Thyroid gland (tissue), 4 donors: ENCODE measurements around the gene RIPOR2.

Experiments
- POLR2A ChIP-seq, 2 donors: fragments of 450-650 bp; IDR thresholded peaks; one replicate each; pipeline ENCODE4 v1.6.1; 2017; ENCODE audit warnings: antibody characterized with exemption in 2 of 2, mild to moderate bottlenecking in 2 of 2, moderate library complexity in 1 of 2
- TF ChIP-seq, protein P1 (sequence below), 6 experiments: fragments of 200-600 bp in 3 of 6; fragments of 450-650 bp in 3 of 6; sonication (generic) in 3 of 6; IDR thresholded peaks; one replicate each; pipeline ENCODE4 v1.5.1; 2016 to 2019; ENCODE audit warnings: antibody characterized with exemption in 6 of 6, mild to moderate bottlenecking in 2 of 6, inconsistent platforms in 1 of 6, moderate library complexity in 1 of 6

- TF ChIP-seq, protein P1, sequence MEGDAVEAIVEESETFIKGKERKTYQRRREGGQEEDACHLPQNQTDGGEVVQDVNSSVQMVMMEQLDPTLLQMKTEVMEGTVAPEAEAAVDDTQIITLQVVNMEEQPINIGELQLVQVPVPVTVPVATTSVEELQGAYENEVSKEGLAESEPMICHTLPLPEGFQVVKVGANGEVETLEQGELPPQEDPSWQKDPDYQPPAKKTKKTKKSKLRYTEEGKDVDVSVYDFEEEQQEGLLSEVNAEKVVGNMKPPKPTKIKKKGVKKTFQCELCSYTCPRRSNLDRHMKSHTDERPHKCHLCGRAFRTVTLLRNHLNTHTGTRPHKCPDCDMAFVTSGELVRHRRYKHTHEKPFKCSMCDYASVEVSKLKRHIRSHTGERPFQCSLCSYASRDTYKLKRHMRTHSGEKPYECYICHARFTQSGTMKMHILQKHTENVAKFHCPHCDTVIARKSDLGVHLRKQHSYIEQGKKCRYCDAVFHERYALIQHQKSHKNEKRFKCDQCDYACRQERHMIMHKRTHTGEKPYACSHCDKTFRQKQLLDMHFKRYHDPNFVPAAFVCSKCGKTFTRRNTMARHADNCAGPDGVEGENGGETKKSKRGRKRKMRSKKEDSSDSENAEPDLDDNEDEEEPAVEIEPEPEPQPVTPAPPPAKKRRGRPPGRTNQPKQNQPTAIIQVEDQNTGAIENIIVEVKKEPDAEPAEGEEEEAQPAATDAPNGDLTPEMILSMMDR (IDR thresholded peaks at IDR 0.05) = no peak
- no peak for TF ChIP-seq POLR2A (IDR thresholded peaks at IDR 0.05)
Observed at GRCh38 chr6:24876499-24877465, 59.0 kb downstream of the RIPOR2 start.
